Parathyroid adenoma (tissue), 2 donors: Measurements from ENCODE around the gene TNFSF15.
"Not testable (repeated sequence)": the region's sequence is repeated elsewhere in the genome, so short reads cannot be mapped to it uniquely, and the experiment has no call there.

Experiments
- H2AFZ ChIP-seq: fragments of 300-600 bp; sonication (generic); one replicate; pipeline ENCODE4 v1.7.0; 2017; ENCODE audit warnings: antibody characterized with exemption, mild to moderate bottlenecking
- H3K27ac ChIP-seq: fragments of 300-600 bp; sonication (generic); one replicate; pipeline ENCODE4 v1.7.0; 2017
- H3K27me3 ChIP-seq: fragments of 300-600 bp; sonication (generic); one replicate; pipeline ENCODE4 v1.7.0; 2017; ENCODE audit warnings: low read length; ENCODE audit not compliant: control insufficient read depth, insufficient read depth
- H3K36me3 ChIP-seq: fragments of 300-600 bp; sonication (generic); one replicate; pipeline ENCODE4 v1.7.0; 2017; ENCODE audit warnings: low read length; ENCODE audit not compliant: control insufficient read depth, insufficient read depth
- H3K4me1 ChIP-seq: fragments of 300-600 bp; sonication (generic); one replicate; pipeline ENCODE4 v1.7.0; 2017; ENCODE audit warnings: control low read depth
- H3K4me2 ChIP-seq: fragments of 300-600 bp; sonication (generic); one replicate; pipeline ENCODE4 v1.7.0; 2017; ENCODE audit warnings: low read length
- H3K4me3 ChIP-seq: fragments of 300-600 bp; sonication (generic); one replicate; pipeline ENCODE4 v1.7.0; 2017; ENCODE audit warnings: low read depth, low read length
- H3K79me2 ChIP-seq: fragments of 300-600 bp; sonication (generic); one replicate; pipeline ENCODE4 v1.7.0; 2017; ENCODE audit warnings: control low read depth
- H3K9ac ChIP-seq: fragments of 300-600 bp; sonication (generic); one replicate; pipeline ENCODE4 v1.7.0; 2017; ENCODE audit warnings: mild to moderate bottlenecking
- H3K9me3 ChIP-seq: fragments of 300-600 bp; sonication (generic); one replicate; pipeline ENCODE4 v1.7.0; 2017; ENCODE audit warnings: low read length; ENCODE audit not compliant: control insufficient read depth
- CTCF ChIP-seq: fragments of 300-600 bp; sonication (generic); IDR thresholded peaks from one replicate; pipeline ENCODE4 v1.7.0; 2017; ENCODE audit warnings: antibody characterized with exemption, mild to moderate bottlenecking
- donor health status: primary hyperparathyroidism.

The TNFSF15 gene

GRCh38 chr9:114743446-114743845 lies 62.4 kb downstream of the TNFSF15 start:
- H3K9me3 ChIP-seq = no peaks in the 10 kb centered on the region
- H3K79me2 ChIP-seq = no peaks in the 10 kb centered on the region
- no peaks in the 10 kb centered on the region for H3K4me1 ChIP-seq
- H3K27me3 ChIP-seq = no peaks in the 10 kb centered on the region
- no peaks in the 10 kb centered on the region for H3K36me3 ChIP-seq
- no peak overlapping the region for H2AFZ ChIP-seq
- no peak overlapping the region for H3K27ac ChIP-seq
- H3K4me3 ChIP-seq = no peak overlapping the region
- no peak for TF ChIP-seq CTCF
- no peak overlapping the region for H3K4me2 ChIP-seq
- no peak overlapping the region for H3K9ac ChIP-seq

GRCh38 chr9:114742947-114743346 lies 62.9 kb downstream of the TNFSF15 start:
- H3K27me3 ChIP-seq = no peaks in the 10 kb centered on the region
- no peak overlapping the region for H3K4me2 ChIP-seq
- H2AFZ ChIP-seq = no peak overlapping the region
- H3K4me1 ChIP-seq = no peaks in the 10 kb centered on the region
- no peaks in the 10 kb centered on the region for H3K79me2 ChIP-seq
- H3K4me3 ChIP-seq = no peak overlapping the region
- no peaks in the 10 kb centered on the region for H3K36me3 ChIP-seq
- H3K9ac ChIP-seq = no peak overlapping the region
- no peak overlapping the region for H3K27ac ChIP-seq
- no peak for TF ChIP-seq CTCF
- H3K9me3 ChIP-seq = no peaks in the 10 kb centered on the region

- H3K27me3 ChIP-seq, H3K4me1 ChIP-seq, H3K27ac ChIP-seq, H3K36me3 ChIP-seq, H3K9ac ChIP-seq, H3K9me3 ChIP-seq, H3K4me2 ChIP-seq, H2AFZ ChIP-seq, H3K79me2 ChIP-seq, H3K4me3 ChIP-seq: not testable (repeated sequence)
Observed at GRCh38 chr9:114741521-114741920, 64.3 kb downstream of the TNFSF15 start.

GRCh38 chr9:114738581-114739316 lies 67.1 kb downstream of the TNFSF15 start:
- H3K79me2 ChIP-seq = no peaks in the 10 kb centered on the region
- peak; percentile 81 for TF ChIP-seq CTCF
- no peaks in the 10 kb centered on the region for H3K36me3 ChIP-seq

GRCh38 chr9:114737847-114738246 lies 68.0 kb downstream of the TNFSF15 start:
- Histone ChIP-seq H3K9ac (no peak overlapping the region), H2AFZ (no peak overlapping the region), H3K36me3 (no peaks in the 10 kb centered on the region), H3K27me3 (no peaks in the 10 kb centered on the region), H3K4me1 (peaks cover 3% of the 10 kb centered on the region), H3K4me2 (no peak overlapping the region), H3K79me2 (no peaks in the 10 kb centered on the region), H3K27ac (no peak overlapping the region), H3K9me3 (no peaks in the 10 kb centered on the region), H3K4me3 (no peak overlapping the region)
- no peak for TF ChIP-seq CTCF

More at GRCh38 chr9:114738581-114739316, 67.1 kb downstream of the TNFSF15 start:
- Histone ChIP-seq H3K4me1 (peaks cover 3% of the 10 kb centered on the region), H3K4me3 (no peak overlapping the region), H3K9ac (no peak overlapping the region), H3K4me2 (no peak overlapping the region), H3K9me3 (no peaks in the 10 kb centered on the region), H3K27me3 (no peaks in the 10 kb centered on the region), H3K27ac (no peak overlapping the region), H2AFZ (peak overlapping the region; percentile 35)
